HepG2 (cell line): ENCODE data around the gene MAPK6. TPM values are rescaled to one million over a fixed set of nuclear protein-coding genes. Genes with fewer than 3 reads are reported as not detected.
A peak's percentile ranks its signal among the peaks of the same experiment; 100 is the strongest.

ENCODE experiments used
- KAT7 ChIP-seq: IDR thresholded peaks from 2 replicates; pipeline ENCODE4 v1.6.1; 2018; ENCODE audit warnings: borderline replicate concordance, missing compliant biosample characterization
- ZFP1 ChIP-seq: IDR thresholded peaks from 2 replicates; pipeline ENCODE4 v1.6.1; 2016
- ZNF34 ChIP-seq: sonication (generic); formaldehyde crosslinking; IDR thresholded peaks from 2 replicates; pipeline ENCODE4 v1.4.0; 2020; ENCODE audit warnings: mild to moderate bottlenecking, missing genetic modification reagents, borderline replicate concordance
- ZNF549 ChIP-seq: sonication (generic); formaldehyde crosslinking; IDR thresholded peaks from 2 replicates; pipeline ENCODE4 v1.5.0; 2020; ENCODE audit warnings: missing genetic modification reagents
- ZNF556 ChIP-seq: sonication (generic); formaldehyde crosslinking; IDR thresholded peaks from 2 replicates; pipeline ENCODE4 v1.4.0; 2020; ENCODE audit warnings: mild to moderate bottlenecking, missing genetic modification reagents, borderline replicate concordance
- polyA plus RNA-seq, 8 experiments: library from polyadenylated mRNA; depleted of rRNA in 3 of 8; stranded (reverse) in 7 of 8; unstranded in 1 of 8; fragments of >200 nt; fragmentation: Illumina TruSeq in 4 of 8; extraction: Trizol in 4 of 8; gene quantifications; 2 replicates each; pipeline versions ENCODE4 v1.2.1 to v1.2.3, GENCODE V29; 2011 to 2016; ENCODE audit warnings: low read depth in 4 of 8, missing spikeins in 1 of 8, mixed read lengths in 1 of 8; ENCODE audit not compliant: insufficient read depth in 1 of 8
- total RNA-seq, 5 experiments: library from RNA; depleted of rRNA; stranded (reverse); fragments of >200 nt; fragmentation: Illumina TruSeq; extraction: Trizol; gene quantifications; 2 replicates each; pipeline ENCODE4 v1.2.3, GENCODE V29; 2016; ENCODE audit warnings: low read depth in 1 of 5
- TF ChIP-seq, protein P1 (sequence below): sonication (generic); formaldehyde crosslinking; IDR thresholded peaks from one replicate; pipeline ENCODE4 v1.5.1; 2020; ENCODE audit warnings: mild to moderate bottlenecking, missing genetic modification reagents; ENCODE audit errors: not compliant biosample characterization
- TF ChIP-seq, protein P2 (sequence below): sonication (generic); formaldehyde crosslinking; IDR thresholded peaks from 2 replicates; pipeline ENCODE4 v1.4.0; 2020; ENCODE audit warnings: missing genetic modification reagents
- TF ChIP-seq, protein P3 (sequence below): sonication (generic); formaldehyde crosslinking; IDR thresholded peaks from 2 replicates; pipeline ENCODE4 v1.5.0; 2020; ENCODE audit warnings: missing genetic modification reagents
- TF ChIP-seq, protein P4 (sequence below): sonication (generic); formaldehyde crosslinking; IDR thresholded peaks from 2 replicates; pipeline ENCODE4 v1.5.0; 2020; ENCODE audit warnings: mild to moderate bottlenecking, missing genetic modification reagents
- TF ChIP-seq, protein P5 (sequence below): sonication (generic); formaldehyde crosslinking; IDR thresholded peaks from 2 replicates; pipeline ENCODE4 v1.4.0; 2020; ENCODE audit warnings: missing genetic modification reagents, mild to moderate bottlenecking, borderline replicate concordance

The MAPK6 gene
- total and polyA plus RNA-seq, 2 of the 13 experiments (the other 11 are each of a cell fraction or from before 2014, with no cell fraction given): 89.5 to 99.7 TPM

DNA sequence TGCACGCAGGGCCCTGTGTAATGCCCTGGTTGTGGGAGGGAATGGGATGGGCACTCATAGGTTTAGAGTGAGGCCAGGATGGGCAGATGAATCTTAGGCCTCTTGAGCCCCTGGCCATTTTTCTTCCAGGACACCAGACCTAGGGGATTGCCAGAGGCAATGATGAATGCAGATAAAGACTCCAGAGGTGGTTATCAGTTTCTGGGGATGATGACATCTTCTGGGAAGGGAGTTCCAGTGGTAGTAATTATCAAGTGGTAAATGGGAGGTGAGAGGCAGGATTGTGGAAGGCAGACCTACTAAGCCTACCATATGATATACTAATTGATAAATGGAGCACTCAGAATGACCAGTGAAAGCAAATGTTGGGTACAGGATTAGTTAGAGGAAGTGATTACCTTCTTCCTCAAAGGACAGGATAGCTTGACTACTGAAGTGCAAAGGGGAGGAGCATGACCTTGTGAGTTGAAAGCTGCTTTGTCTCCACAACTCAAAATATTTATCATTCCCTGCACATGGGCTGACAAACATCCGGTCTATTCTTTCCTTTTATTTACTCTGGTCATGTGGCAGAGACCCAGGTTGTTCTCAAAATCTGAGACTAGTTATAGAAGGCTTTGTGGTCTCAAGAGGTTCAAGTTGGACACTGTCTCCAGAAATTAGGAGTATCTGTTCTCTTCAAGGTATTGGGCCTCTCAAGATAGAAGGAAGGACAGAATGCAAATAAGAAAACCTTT lies 10.2 kb upstream of the MAPK6 start (continued):
- TF ChIP-seq, protein P1, sequence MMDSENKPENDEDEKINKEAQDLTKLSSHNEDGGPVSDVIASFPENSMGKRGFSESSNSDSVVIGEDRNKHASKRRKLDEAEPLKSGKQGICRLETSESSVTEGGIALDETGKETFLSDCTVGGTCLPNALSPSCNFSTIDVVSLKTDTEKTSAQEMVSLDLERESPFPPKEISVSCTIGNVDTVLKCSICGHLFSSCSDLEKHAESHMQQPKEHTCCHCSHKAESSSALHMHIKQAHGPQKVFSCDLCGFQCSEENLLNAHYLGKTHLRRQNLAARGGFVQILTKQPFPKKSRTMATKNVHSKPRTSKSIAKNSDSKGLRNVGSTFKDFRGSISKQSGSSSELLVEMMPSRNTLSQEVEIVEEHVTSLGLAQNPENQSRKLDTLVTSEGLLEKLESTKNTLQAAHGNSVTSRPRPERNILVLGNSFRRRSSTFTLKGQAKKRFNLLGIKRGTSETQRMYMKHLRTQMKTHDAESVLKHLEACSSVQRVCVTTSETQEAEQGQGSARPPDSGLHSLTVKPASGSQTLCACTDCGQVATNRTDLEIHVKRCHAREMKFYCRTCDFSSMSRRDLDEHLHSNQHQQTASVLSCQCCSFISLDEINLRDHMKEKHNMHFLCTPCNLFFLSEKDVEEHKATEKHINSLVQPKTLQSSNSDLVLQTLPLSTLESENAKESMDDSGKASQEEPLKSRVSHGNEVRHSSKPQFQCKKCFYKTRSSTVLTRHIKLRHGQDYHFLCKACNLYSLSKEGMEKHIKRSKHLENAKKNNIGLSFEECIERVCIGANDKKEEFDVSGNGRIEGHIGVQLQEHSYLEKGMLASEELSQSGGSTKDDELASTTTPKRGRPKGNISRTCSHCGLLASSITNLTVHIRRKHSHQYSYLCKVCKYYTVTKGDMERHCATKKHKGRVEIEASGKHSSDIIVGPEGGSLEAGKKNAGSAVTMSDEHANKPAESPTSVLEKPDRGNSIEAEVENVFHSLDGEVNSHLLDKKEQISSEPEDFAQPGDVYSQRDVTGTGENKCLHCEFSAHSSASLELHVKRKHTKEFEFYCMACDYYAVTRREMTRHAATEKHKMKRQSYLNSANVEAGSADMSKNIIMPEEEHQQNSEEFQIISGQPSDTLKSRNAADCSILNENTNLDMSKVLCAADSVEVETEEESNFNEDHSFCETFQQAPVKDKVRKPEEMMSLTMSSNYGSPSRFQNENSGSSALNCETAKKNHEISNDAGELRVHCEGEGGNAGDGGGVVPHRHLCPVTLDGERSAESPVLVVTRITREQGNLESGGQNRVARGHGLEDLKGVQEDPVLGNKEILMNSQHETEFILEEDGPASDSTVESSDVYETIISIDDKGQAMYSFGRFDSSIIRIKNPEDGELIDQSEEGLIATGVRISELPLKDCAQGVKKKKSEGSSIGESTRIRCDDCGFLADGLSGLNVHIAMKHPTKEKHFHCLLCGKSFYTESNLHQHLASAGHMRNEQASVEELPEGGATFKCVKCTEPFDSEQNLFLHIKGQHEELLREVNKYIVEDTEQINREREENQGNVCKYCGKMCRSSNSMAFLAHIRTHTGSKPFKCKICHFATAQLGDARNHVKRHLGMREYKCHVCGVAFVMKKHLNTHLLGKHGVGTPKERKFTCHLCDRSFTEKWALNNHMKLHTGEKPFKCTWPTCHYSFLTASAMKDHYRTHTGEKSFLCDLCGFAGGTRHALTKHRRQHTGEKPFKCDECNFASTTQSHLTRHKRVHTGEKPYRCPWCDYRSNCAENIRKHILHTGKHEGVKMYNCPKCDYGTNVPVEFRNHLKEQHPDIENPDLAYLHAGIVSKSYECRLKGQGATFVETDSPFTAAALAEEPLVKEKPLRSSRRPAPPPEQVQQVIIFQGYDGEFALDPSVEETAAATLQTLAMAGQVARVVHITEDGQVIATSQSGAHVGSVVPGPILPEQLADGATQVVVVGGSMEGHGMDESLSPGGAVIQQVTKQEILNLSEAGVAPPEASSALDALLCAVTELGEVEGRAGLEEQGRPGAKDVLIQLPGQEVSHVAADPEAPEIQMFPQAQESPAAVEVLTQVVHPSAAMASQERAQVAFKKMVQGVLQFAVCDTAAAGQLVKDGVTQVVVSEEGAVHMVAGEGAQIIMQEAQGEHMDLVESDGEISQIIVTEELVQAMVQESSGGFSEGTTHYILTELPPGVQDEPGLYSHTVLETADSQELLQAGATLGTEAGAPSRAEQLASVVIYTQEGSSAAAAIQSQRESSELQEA (CRISPR knock-in tag): no peak
- TF ChIP-seq ZNF34 (CRISPR knock-in tag) (no peak), ZNF549 (CRISPR knock-in tag) (no peak), KAT7 (CRISPR knock-in tag) (peak; percentile 72; the same call in 1 of the 2 replicates), ZFP1 (no peak), ZNF556 (CRISPR knock-in tag) (peak; percentile 71; the same call in 1 of the 2 replicates)
- TF ChIP-seq, protein P2, sequence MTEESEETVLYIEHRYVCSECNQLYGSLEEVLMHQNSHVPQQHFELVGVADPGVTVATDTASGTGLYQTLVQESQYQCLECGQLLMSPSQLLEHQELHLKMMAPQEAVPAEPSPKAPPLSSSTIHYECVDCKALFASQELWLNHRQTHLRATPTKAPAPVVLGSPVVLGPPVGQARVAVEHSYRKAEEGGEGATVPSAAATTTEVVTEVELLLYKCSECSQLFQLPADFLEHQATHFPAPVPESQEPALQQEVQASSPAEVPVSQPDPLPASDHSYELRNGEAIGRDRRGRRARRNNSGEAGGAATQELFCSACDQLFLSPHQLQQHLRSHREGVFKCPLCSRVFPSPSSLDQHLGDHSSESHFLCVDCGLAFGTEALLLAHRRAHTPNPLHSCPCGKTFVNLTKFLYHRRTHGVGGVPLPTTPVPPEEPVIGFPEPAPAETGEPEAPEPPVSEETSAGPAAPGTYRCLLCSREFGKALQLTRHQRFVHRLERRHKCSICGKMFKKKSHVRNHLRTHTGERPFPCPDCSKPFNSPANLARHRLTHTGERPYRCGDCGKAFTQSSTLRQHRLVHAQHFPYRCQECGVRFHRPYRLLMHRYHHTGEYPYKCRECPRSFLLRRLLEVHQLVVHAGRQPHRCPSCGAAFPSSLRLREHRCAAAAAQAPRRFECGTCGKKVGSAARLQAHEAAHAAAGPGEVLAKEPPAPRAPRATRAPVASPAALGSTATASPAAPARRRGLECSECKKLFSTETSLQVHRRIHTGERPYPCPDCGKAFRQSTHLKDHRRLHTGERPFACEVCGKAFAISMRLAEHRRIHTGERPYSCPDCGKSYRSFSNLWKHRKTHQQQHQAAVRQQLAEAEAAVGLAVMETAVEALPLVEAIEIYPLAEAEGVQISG (CRISPR knock-in tag): peak; percentile 30; the same call in 1 of the 2 replicates
- TF ChIP-seq, protein P3, sequence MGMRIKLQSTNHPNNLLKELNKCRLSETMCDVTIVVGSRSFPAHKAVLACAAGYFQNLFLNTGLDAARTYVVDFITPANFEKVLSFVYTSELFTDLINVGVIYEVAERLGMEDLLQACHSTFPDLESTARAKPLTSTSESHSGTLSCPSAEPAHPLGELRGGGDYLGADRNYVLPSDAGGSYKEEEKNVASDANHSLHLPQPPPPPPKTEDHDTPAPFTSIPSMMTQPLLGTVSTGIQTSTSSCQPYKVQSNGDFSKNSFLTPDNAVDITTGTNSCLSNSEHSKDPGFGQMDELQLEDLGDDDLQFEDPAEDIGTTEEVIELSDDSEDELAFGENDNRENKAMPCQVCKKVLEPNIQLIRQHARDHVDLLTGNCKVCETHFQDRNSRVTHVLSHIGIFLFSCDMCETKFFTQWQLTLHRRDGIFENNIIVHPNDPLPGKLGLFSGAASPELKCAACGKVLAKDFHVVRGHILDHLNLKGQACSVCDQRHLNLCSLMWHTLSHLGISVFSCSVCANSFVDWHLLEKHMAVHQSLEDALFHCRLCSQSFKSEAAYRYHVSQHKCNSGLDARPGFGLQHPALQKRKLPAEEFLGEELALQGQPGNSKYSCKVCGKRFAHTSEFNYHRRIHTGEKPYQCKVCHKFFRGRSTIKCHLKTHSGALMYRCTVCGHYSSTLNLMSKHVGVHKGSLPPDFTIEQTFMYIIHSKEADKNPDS: peak; percentile 70; the same call in 1 of the 2 replicates
- TF ChIP-seq, protein P4, sequence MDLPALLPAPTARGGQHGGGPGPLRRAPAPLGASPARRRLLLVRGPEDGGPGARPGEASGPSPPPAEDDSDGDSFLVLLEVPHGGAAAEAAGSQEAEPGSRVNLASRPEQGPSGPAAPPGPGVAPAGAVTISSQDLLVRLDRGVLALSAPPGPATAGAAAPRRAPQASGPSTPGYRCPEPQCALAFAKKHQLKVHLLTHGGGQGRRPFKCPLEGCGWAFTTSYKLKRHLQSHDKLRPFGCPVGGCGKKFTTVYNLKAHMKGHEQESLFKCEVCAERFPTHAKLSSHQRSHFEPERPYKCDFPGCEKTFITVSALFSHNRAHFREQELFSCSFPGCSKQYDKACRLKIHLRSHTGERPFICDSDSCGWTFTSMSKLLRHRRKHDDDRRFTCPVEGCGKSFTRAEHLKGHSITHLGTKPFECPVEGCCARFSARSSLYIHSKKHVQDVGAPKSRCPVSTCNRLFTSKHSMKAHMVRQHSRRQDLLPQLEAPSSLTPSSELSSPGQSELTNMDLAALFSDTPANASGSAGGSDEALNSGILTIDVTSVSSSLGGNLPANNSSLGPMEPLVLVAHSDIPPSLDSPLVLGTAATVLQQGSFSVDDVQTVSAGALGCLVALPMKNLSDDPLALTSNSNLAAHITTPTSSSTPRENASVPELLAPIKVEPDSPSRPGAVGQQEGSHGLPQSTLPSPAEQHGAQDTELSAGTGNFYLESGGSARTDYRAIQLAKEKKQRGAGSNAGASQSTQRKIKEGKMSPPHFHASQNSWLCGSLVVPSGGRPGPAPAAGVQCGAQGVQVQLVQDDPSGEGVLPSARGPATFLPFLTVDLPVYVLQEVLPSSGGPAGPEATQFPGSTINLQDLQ (CRISPR knock-in tag): no peak
- TF ChIP-seq, protein P5, sequence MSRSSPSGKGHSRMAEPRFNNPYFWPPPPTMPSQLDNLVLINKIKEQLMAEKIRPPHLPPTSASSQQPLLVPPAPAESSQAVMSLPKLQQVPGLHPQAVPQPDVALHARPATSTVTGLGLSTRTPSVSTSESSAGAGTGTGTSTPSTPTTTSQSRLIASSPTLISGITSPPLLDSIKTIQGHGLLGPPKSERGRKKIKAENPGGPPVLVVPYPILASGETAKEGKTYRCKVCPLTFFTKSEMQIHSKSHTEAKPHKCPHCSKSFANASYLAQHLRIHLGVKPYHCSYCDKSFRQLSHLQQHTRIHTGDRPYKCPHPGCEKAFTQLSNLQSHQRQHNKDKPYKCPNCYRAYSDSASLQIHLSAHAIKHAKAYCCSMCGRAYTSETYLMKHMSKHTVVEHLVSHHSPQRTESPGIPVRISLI (CRISPR knock-in tag): 0 out of 2 replicates have a peak, but pooled peaks have one; percentile 29
